Natural killer cell treated with Interleukin-12 subunit alpha and Interleukin-12 subunit beta and Interleukin-15 and Interleukin-18, amount 100 ng/mL, for 72 hours (primary cell): ENCODE results near the gene BCL2. TPM values are rescaled to one million over a fixed set of nuclear protein-coding genes. Genes with fewer than 3 reads are reported as not detected.

Experiments
- ATAC-seq, 2 donors: fragments of 150-1000 bp; cut with Tn5 transposase in 1 of 2; sonication (Bioruptor Pico), chemical (Tn5 transposase) in 1 of 2; 2 replicates each; pipeline ENCODE4 v1.10.0; 2021
- DNase-seq: peaks from one replicate; pipeline ENCODE4 v3.0.0; 2022; ENCODE audit warnings: low spot score
- H3K27ac Mint-ChIP-seq, 2 donors: 1 replicate in 1 of 2; 2 replicates in 1 of 2; pipeline ENCODE4 v1.8.0; 2022; ENCODE audit warnings: mixed read lengths in 2 of 2, mild to moderate bottlenecking in 1 of 2, moderate library complexity in 1 of 2
- H3K27me3 Mint-ChIP-seq, 2 donors: 1 replicate in 1 of 2; 2 replicates in 1 of 2; pipeline ENCODE4 v1.8.0; 2022; ENCODE audit warnings: mixed read lengths in 2 of 2
- H3K36me3 Mint-ChIP-seq: one replicate; pipeline ENCODE4 v1.8.0; 2022; ENCODE audit warnings: mixed read lengths
- H3K4me1 Mint-ChIP-seq, 2 donors: 1 replicate in 1 of 2; 2 replicates in 1 of 2; pipeline ENCODE4 v1.8.0; 2022; ENCODE audit warnings: low read depth in 2 of 2, mixed read lengths in 2 of 2, mild to moderate bottlenecking in 1 of 2
- H3K4me3 Mint-ChIP-seq: one replicate; pipeline ENCODE4 v1.8.0; 2022; ENCODE audit warnings: mixed read lengths
- H3K9me3 Mint-ChIP-seq: 2 replicates; pipeline ENCODE4 v1.8.0; 2022; ENCODE audit warnings: mixed read lengths
- total RNA-seq, 2 donors: library from RNA; stranded (reverse); gene quantifications; one replicate each; pipeline ENCODE4 v1.2.3, GENCODE V29; 2022

The BCL2 gene
- total RNA-seq, 2 donors from 2014 or later, result 61.7 to 84.7 TPM

DNA sequence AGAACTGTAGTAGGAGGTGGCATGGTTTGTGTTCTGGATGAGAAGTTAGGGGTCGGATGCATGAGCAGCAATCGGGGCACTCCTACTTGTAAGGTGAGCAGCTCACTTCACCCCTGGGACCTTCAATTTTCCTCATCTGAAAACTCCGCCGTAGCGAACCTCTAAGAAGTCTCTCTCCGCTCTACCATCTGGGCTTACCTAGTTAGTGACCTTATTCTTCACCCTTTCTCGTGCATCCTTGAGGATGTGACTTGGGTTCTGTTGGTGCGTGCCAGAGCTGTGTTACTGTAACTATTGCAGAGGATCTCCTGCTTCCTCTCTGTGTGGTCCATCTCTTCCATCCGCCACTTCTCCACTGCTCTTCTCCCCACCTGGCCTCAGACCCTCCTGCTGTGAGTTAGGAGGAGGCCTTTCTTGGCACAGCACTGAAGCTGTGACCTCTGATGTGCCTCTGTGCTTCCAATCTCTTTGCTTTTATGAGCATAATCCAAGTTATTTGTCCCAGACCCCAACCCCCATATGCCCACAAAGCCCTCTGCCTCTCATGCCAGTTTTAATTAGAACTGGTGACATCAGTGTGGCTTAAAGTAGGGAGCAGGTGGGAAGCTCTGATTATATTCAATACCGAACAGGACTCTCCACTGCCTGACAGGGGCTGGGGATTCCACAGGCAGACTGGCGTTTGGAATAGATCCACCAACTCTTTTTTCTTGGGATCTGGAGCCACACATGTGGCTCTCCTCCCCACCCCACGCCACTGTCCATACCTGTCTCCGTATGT, 178.4 kb downstream of the BCL2 start:
- peaks cover 0 to 3% of the 10 kb centered on the region in 2 donors for H3K27me3 Mint-ChIP-seq
- H3K9me3 Mint-ChIP-seq, result peaks cover 2% of the 10 kb centered on the region
- H3K36me3 Mint-ChIP-seq, result peaks cover 20% of the 10 kb centered on the region
- peaks cover 63 to 81% of the 10 kb centered on the region in 2 donors for H3K4me1 Mint-ChIP-seq
- DNase-seq (no peak), ATAC-seq (no peak)
- peak overlapping the region; percentile 6 to 31 for H3K27ac Mint-ChIP-seq
- H3K4me3 Mint-ChIP-seq, result peak overlapping the region; percentile 5

DNA sequence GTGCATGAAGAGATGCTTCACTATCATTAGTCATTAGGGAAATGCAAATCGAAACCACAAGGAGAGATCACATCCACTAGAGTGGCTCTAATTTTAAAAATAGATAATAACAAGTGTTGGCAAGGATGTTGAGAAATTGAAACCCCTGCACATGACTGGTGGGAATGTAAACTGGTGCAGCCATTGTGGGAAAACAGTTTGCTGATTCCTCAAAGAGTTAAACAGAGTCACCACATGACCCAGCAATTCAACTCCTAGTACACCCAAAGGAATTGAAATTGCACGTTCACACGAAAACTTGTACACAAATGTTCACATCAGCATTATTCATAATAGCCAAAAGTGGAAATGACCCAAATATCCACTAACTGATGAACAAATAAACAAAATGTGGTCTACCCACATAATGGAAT, 179.5 kb downstream of the BCL2 start:
- H3K4me3 Mint-ChIP-seq, result peak overlapping the region; percentile 23
- ATAC-seq, result no peak
- peaks cover 6% of the 10 kb centered on the region for H3K9me3 Mint-ChIP-seq

DNA sequence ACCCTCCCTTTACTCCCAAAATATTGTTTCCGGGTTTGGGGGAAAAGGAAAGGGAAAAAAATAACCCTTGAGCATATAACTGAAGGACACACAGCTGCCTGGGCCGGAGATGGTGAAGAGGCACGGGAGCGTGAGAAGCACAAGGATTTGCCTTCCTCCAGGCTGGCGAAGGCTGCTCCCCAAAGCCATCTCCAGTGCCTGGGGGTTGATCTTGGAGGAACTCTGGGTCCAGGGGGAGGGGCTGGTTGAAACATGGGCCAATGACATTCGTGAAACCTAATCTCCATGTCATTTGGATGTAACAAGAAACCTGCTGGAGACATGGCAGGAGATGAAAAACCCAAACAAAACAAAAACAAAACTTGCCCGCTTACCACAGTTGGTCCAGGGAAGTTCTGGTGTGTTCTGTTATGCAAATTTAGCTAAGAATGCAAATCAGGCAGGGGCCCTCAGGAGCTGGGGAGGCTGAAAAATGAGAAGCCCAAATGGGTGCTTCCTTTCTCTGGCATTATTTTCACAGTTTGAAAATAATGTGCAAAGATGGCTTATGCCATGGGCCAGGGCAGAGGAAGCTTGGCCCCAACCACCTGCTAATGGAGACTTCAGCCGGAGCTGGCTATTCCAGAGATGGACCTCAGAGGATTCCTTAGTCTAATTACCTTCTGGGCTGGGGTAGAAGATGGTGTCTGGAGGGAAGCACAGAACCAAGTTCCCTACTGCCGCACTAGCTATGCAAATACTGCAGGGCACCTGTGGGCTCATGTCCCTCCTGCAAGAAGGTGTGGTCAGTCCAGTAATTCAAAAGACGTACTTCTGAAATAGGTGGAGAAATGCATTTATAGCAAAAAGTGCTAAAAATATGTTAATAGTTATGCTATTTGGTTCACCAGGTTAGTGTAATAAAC, 180.9 kb downstream of the BCL2 start:
- Mint-ChIP-seq H3K27ac (peak overlapping the region; percentile 85 to 94), H3K9me3 (peaks cover 6% of the 10 kb centered on the region), H3K36me3 (peaks cover 25% of the 10 kb centered on the region), H3K4me3 (peak overlapping the region; percentile 88), H3K27me3 (no peaks in the 10 kb centered on the region), H3K4me1 (peaks cover 65 to 78% of the 10 kb centered on the region in 2 donors)
- DNase-seq (no peak), ATAC-seq (peak; percentile 79 to 80)

More for the DNA sequence above, 179.5 kb downstream of the BCL2 start:
- H3K27ac Mint-ChIP-seq, result peak overlapping the region; percentile 85 to 94
- peaks cover 69 to 87% of the 10 kb centered on the region in 2 donors for H3K4me1 Mint-ChIP-seq
- peaks cover 25% of the 10 kb centered on the region for H3K36me3 Mint-ChIP-seq
- DNase-seq, result no peak
- peaks cover 0 to 3% of the 10 kb centered on the region in 2 donors for H3K27me3 Mint-ChIP-seq

DNA sequence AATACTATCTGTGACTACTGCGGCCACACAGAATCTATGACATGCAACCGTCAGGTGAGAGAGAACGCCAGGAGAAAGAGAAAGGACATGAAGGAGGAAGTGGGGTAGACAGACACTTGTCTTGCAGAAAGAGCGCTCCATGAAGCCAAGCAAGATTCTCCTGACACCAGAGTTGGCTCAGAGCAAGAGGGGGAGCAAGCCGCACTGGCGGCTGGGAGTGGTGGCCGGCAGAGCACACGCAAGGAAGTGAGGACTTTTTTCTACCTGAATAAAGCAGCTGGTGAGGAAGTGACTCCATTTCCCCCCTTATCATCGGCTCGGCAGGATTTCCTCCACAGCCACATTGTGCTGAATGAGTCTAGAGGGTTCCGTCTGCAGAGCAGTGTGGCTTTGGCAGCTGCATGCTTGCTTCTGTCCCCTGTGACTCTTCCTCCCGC, 181.6 kb downstream of the BCL2 start:
- Mint-ChIP-seq H3K9me3 (peaks cover 6% of the 10 kb centered on the region), H3K27me3 (no peaks in the 10 kb centered on the region), H3K36me3 (peaks cover 25% of the 10 kb centered on the region), H3K4me3 (peak overlapping the region; percentile 88), H3K27ac (peak overlapping the region; percentile 85 to 94), H3K4me1 (peaks cover 63 to 75% of the 10 kb centered on the region in 2 donors)
- DNase-seq (no peak), ATAC-seq (peak; percentile 80 to 91)

DNA sequence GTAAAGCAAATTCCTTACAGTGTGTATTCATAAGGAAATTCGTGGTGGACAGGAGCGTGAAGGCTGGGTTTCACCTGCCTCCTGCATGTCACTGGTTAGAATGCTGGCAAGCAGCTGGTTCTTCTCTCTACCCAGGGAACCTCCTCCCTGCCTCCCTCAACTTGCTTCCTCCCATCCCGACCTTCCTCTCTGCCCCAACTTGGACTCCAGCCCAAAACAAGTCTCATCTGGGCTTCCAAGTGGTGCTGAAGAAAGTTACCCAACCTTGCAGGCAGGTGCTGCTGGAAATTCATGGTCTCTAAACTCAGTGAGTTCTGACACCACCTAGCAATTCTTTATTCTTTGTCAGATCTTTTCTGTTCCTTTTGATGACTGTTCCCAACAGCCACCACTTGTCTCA, 184.5 kb downstream of the BCL2 start:
- DNase-seq, result no peak
- peak overlapping the region; percentile 56 to 94 for H3K27ac Mint-ChIP-seq
- H3K4me1 Mint-ChIP-seq, result peaks cover 49 to 68% of the 10 kb centered on the region in 2 donors
- peaks cover 3% of the 10 kb centered on the region for H3K9me3 Mint-ChIP-seq
- no peak overlapping the region for H3K4me3 Mint-ChIP-seq
- no peak for ATAC-seq
- peaks cover 8% of the 10 kb centered on the region for H3K36me3 Mint-ChIP-seq
- no peaks in the 10 kb centered on the region for H3K27me3 Mint-ChIP-seq

DNA sequence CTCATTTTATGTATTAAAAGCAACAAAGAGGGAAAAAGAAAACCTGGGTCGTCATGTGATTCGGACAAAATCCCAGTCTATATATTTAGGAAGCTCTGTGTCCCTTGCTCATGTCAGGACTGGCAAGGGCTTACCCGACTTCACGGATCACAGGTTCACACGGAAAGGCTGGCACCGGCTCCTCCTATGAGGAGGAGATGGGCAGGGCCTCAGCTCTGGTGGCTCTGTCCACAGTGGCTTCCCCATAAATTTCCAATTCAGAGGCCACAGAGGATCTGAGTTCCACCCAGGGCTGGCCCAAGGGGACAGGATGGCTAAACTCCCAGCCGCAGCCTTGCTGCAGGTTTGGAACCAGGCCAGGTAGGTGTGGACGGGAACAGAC, 186.8 kb downstream of the BCL2 start:
- Mint-ChIP-seq H3K27ac (peak overlapping the region; percentile 53 to 55), H3K4me3 (no peak overlapping the region), H3K9me3 (peaks cover 3% of the 10 kb centered on the region), H3K27me3 (no peaks in the 10 kb centered on the region), H3K4me1 (peaks cover 33 to 49% of the 10 kb centered on the region in 2 donors), H3K36me3 (peaks cover 5% of the 10 kb centered on the region)
- DNase-seq (no peak), ATAC-seq (no peak)

DNA sequence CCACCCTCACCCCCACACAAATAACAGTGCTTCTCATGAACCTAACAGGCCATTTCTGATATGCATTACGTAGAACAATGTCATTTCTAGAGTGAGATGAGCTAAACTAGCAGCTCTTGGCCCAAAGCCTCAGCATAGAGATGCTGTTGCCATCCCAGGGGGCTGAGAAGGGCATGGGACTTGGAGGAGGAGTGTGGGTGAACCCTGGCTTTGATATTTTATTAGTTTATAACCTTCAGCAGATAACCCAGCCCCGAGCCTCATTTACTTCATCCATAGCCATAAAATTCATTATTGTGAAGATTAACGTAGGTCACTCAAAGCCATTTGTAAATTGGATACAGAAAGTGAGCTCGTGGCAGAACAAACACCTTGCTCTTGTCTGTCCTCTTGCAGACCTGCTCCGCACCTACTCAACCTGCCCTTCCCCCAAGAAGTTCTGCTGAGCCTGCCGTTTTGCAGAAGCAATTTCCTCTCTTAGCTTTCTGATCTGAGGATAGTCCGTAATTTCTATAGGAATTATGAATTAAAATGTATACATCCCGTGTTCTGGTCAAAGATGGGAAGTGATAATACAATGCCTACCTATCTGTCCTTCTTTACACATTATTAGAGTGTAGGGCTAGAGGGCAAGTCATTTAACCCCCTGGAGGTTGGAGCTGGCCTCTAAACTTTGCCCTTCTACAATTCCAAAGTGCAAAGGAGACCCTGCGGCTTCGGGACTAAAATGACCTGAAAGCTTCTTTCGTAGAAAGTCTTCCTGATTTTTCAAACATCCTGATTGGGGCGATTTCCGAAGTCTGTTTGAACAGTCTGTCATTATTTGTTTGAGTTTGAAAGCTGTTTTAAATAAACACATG, 187.4 kb downstream of the BCL2 start:
- peaks cover 5% of the 10 kb centered on the region for H3K36me3 Mint-ChIP-seq
- H3K9me3 Mint-ChIP-seq, result peaks cover 3% of the 10 kb centered on the region
- H3K4me3 Mint-ChIP-seq, result no peak overlapping the region
- peaks cover 30 to 43% of the 10 kb centered on the region in 2 donors for H3K4me1 Mint-ChIP-seq
- no peak for DNase-seq
- peak overlapping the region; percentile 53 to 55 for H3K27ac Mint-ChIP-seq
- no peaks in the 10 kb centered on the region for H3K27me3 Mint-ChIP-seq
- ATAC-seq, result no peak

DNA sequence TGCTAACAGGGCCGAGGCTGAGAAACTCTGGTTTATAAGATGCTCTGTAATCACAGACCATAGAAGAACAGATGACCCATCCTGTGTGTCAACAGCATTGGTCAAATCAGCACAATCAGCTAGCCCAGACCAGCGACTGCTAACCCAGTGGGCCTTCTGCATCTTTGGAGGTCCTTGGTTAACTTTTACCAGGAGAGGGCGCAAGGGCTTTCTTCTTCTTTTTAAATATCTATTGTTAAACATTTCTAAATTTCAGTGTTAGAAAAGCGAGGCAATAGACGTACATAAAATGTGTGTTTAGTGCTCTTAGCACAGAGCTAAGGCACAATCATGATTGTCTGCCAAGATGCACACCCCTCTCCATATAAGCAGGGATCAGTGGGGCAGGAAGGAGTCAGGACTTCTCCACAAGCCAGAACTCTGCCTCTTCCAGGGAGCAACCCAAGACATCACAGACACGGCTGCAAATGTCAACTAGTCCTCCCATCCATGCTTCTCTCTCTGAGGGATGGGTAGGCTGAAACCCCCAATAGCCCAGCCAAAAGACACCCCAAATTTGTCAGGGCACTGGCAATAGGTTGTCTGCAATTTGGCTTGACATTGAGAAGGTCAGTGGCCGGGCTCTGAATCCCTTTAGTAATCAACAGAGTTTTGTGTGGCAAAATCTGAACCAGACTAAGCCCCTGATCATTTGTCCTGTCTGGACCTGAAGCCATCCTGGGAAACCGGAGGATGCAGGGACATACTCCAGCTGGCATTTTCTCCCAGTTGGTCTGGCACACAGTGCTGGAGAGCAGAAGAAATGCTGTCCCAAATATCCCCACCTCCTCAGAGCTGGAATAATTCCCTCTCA, 188.2 kb downstream of the BCL2 start:
- Mint-ChIP-seq H3K4me1 (peaks cover 23 to 35% of the 10 kb centered on the region in 2 donors), H3K9me3 (peaks cover 3% of the 10 kb centered on the region), H3K4me3 (no peak overlapping the region), H3K27ac (peak overlapping the region; percentile 53 to 55), H3K27me3 (no peaks in the 10 kb centered on the region), H3K36me3 (peaks cover 5% of the 10 kb centered on the region)
- DNase-seq (no peak), ATAC-seq (peak; percentile 54 to 69)

DNA sequence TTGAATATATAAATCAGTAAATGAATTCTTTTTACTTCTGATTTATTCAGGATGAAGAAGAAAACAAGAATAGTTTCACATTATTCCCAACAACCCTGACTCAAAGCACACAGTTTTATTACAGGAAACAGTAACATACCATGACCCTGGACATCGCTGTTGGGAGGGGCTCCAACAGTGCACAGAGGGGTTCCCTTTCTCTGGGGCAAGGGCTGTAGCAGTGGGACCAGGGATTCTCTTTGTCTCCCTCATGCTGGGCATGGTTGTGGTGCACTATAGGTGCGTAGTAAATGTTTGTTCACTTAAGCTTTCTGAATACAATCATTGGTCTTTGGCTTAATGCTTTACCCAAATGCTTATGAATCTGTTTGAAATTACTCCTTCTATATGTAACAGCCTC, 189.4 kb downstream of the BCL2 start:
- no peak overlapping the region for H3K4me3 Mint-ChIP-seq
- H3K9me3 Mint-ChIP-seq, result no peaks in the 10 kb centered on the region
- DNase-seq (no peak), ATAC-seq (no peak)
- H3K27ac Mint-ChIP-seq, result no peak overlapping the region
- peaks cover 12 to 23% of the 10 kb centered on the region in 2 donors for H3K4me1 Mint-ChIP-seq
- H3K27me3 Mint-ChIP-seq, result no peaks in the 10 kb centered on the region
- no peaks in the 10 kb centered on the region for H3K36me3 Mint-ChIP-seq

DNA sequence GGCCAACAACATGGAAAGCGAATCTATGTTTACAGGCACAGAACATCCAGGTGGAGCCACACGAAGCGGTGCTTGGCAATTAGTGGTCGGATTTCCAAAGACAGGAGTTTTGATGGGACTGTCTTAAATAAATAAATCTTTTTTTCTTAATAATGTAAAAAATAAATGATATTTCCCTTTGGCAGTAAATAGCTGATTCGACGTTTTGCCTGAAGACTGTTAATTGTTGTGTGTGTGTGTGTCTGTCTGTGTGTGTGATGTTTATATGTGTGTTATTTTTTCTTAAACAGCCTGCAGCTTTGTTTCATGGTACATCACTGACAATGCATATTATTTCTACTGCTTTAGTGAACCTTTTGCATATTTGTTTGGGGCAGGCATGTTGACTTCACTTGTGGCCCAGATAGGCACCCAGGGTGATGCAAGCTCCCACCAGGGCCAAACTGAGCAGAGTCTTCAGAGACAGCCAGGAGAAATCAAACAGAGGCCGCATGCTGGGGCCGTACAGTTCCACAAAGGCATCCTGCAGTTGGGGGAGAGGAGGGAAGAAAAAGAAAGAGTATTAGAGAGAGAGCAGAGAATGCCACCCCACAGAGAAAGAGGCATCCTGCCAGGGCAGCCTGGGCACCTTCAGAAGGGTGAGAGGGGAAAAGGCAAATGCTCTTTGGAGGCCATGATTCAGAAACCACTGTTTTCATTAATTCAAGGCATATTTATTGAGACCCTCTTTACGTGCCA, 191.2 kb downstream of the BCL2 start:
- Mint-ChIP-seq H3K4me3 (no peak overlapping the region), H3K27ac (peak overlapping the region in 1 of 2 donors; percentile 14), H3K4me1 (peaks cover 11 to 22% of the 10 kb centered on the region in 2 donors), H3K27me3 (no peaks in the 10 kb centered on the region), H3K36me3 (no peaks in the 10 kb centered on the region), H3K9me3 (no peaks in the 10 kb centered on the region)
- DNase-seq, result no peak
- ATAC-seq, result no peak

DNA sequence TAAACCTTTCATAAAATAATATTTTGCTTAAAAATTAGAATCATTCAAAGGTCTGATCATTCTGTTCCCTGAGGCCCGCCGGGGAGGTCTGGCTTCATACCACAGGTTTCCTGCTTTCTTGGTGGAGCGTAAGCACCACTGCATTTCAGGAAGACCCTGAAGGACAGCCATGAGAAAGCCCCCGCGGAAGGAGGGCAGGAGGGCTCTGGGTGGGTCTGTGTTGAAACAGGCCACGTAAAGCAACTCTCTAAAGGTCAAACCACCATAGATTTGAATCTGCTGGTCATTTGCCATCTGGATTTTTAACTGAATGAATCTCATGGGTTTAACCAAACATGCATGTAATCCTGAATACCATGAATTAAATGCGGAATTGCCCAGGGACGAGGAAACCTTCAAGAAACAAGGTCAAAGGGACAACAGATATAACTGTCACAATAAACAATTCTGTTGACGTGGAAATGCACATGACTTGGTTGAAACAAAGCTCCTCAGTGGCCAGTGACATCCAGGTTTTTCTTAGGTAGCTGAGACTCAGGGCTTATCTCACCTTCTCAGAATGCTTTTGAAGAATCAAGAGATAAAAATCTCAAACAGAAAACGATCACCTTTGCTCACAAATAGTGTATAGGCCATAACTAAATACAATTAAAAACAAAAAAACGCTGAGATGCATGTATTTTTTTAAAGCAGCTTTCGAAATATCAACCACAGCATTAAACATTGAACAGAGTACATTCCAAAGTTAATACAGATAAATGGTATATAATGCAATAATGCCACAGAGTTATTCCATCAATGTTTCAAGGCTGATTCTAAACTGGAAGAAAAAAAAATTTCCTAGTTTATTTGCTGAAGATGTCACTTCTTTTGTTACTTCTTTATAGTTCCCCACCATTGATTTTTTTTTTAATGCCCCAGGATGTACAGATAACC, 193.2 kb downstream of the BCL2 start:
- Mint-ChIP-seq H3K4me3 (no peak overlapping the region), H3K27me3 (no peaks in the 10 kb centered on the region), H3K9me3 (no peaks in the 10 kb centered on the region), H3K36me3 (no peaks in the 10 kb centered on the region), H3K4me1 (peaks cover 3 to 10% of the 10 kb centered on the region in 2 donors), H3K27ac (no peak overlapping the region)
- DNase-seq (no peak), ATAC-seq (no peak)
